OCI-LY7 (cell line): ENCODE data around the gene PSMC1. TPM values are rescaled to one million over a fixed set of nuclear protein-coding genes. Genes with fewer than 3 reads are reported as not detected.

Experiments
- BruUV-seq: library from RNA; stranded (reverse); fragments of 400-500 nt; replicated peaks from 2 replicates; lab custom pipeline; 2021; lab: Mats Ljungman, UMichigan
- CTCF ChIA-PET: fragments of 300-600 bp; sonication (Branson Sonifier 250); formaldehyde crosslinking; loops from one replicate; lab custom pipeline; 2022; ENCODE audit warnings: antibody characterized with exemption; ENCODE audit not compliant: unreplicated experiment; lab: Charles Lee
- POLR2A ChIA-PET: fragments of 300-600 bp; sonication (Branson Sonifier 250); formaldehyde crosslinking; loops from one replicate; lab custom pipeline; 2022; ENCODE audit warnings: antibody characterized with exemption; lab: Charles Lee
- DNase-seq: peaks from one replicate; pipeline ENCODE4 v3.0.0-alpha.2; 2015; ENCODE audit warnings: low spot score
- H2AFZ ChIP-seq: fragments of 200-600 bp; sonication (generic), shearing (Covaris generic); 2 replicates; pipeline ENCODE4 v1.6.1; 2014; ENCODE audit warnings: mild to moderate bottlenecking, antibody characterized with exemption, low read length, moderate library complexity
- H3K27ac ChIP-seq: fragments of 200-600 bp; sonication (generic); 2 replicates; pipeline ENCODE4 v1.5.1; 2014; ENCODE audit warnings: mixed run types, low read depth, mild to moderate bottlenecking, moderate library complexity, low read length, inconsistent platforms; ENCODE audit not compliant: poor library complexity, severe bottlenecking
- H3K36me3 ChIP-seq: fragments of 200-600 bp; sonication (generic); 2 replicates; pipeline ENCODE4 v1.6.1; 2014; ENCODE audit warnings: mild to moderate bottlenecking, antibody characterized with exemption, low read length, moderate library complexity, mixed read lengths; ENCODE audit not compliant: insufficient read depth
- H3K4me1 ChIP-seq: fragments of 200-600 bp; sonication (generic); 2 replicates; pipeline ENCODE4 v1.5.1; 2014; ENCODE audit warnings: mild to moderate bottlenecking, low read length; ENCODE audit not compliant: insufficient read depth, poor library complexity, severe bottlenecking
- H3K4me2 ChIP-seq: fragments of 200-600 bp; sonication (generic); 2 replicates; pipeline ENCODE4 v1.6.1; 2014; ENCODE audit warnings: mild to moderate bottlenecking, low read length
- H3K4me3 ChIP-seq: fragments of 200-600 bp; sonication (generic); 2 replicates; pipeline ENCODE4 v1.5.1; 2014; ENCODE audit warnings: mild to moderate bottlenecking, low read depth, low read length; ENCODE audit not compliant: poor library complexity, severe bottlenecking
- H3K79me2 ChIP-seq: fragments of 200-600 bp; sonication (generic); 2 replicates; pipeline ENCODE4 v1.6.1; 2016; ENCODE audit warnings: low read depth, mild to moderate bottlenecking, low read length, moderate library complexity, mixed read lengths; ENCODE audit not compliant: insufficient read depth
- H3K9me2 ChIP-seq: fragments of 200-600 bp; sonication (generic); 2 replicates; pipeline ENCODE4 v1.6.1; 2016; ENCODE audit warnings: mild to moderate bottlenecking, low read length, mixed read lengths; ENCODE audit not compliant: insufficient read depth
- H3K9me3 ChIP-seq: fragments of 200-600 bp; sonication (generic); 2 replicates; pipeline ENCODE4 v1.6.1; 2014; ENCODE audit warnings: mild to moderate bottlenecking, mixed run types, low read length, mixed read lengths
- H4K20me1 ChIP-seq: fragments of 200-600 bp; sonication (generic); 2 replicates; pipeline ENCODE4 v1.6.1; 2014; ENCODE audit warnings: mild to moderate bottlenecking, antibody characterized with exemption, low read length, moderate library complexity, mixed read lengths; ENCODE audit not compliant: insufficient read depth
- CTCF ChIP-seq: fragments of 200-600 bp; sonication (generic); conservative IDR thresholded peaks from 2 replicates; pipeline ENCODE4 v1.5.1; 2014; ENCODE audit warnings: mild to moderate bottlenecking, antibody characterized with exemption, low read length, moderate library complexity, mixed read lengths
- EZH2phosphoT487 ChIP-seq: fragments of 200-600 bp; sonication (generic); IDR thresholded peaks from 2 replicates; pipeline ENCODE4 v1.6.1; 2018; ENCODE audit warnings: low read depth, borderline replicate concordance, mild to moderate bottlenecking, mixed run types, antibody characterized with exemption, low read length, moderate library complexity, mixed read lengths
- intact Hi-C: fragments of 100-400 bp; cut with micrococcal nuclease; formaldehyde crosslinking; loops from one replicate; pipeline ENCODE4 v1.10.0; 2022; ENCODE audit not compliant: unreplicated experiment
- total RNA-seq, 2 experiments: library from RNA; depleted of rRNA in 1 of 2; stranded (reverse); fragments of >200 nt in 1 of 2; shearing (Covaris generic) in 1 of 2; gene quantifications; 2 replicates each; pipeline ENCODE4 v1.2.3, GENCODE V29; 2014 to 2022

PSMC1 gene
- total RNA-seq, 2 experiments from 2014 or later = 92.7 to 100 TPM

- no peaks in the 10 kb centered on the region for H3K4me1 ChIP-seq
- H2AFZ ChIP-seq = no peak overlapping the region
- no peak overlapping the region for H3K4me2 ChIP-seq
- H3K27ac ChIP-seq = no peak overlapping the region
- H4K20me1 ChIP-seq = no peaks in the 10 kb centered on the region
- ChIA-PET POLR2A (interaction anchor here (0.6 kb wide), 1 partner anchor 11 kb away, joined by 9 read pairs; no protein-coding TSS in a partner anchor), CTCF (interaction anchor here (1.6 kb wide), 1 partner anchor 109 kb away, joined by 4 read pairs; no protein-coding TSS in a partner anchor)
- TF ChIP-seq CTCF (no peak), EZH2phosphoT487 (no peak)
- intact Hi-C loops = no loop called here
- H3K4me3 ChIP-seq = no peak overlapping the region
- no peak for DNase-seq
- H3K9me3 ChIP-seq = no peaks in the 10 kb centered on the region
- no peaks in the 10 kb centered on the region for H3K9me2 ChIP-seq
- peaks cover 71% of the 10 kb centered on the region for H3K36me3 ChIP-seq
- no peaks in the 10 kb centered on the region for H3K79me2 ChIP-seq
- no TSS peak for BruUV-seq
Measured at GRCh38 chr14:90290337-90291011, 34.1 kb downstream of the PSMC1 start.

GRCh38 chr14:90291699-90292098 lies 35.3 kb downstream of the PSMC1 start:
- POLR2A ChIA-PET = no interaction called here
- no peaks in the 10 kb centered on the region for H3K4me1 ChIP-seq
- no peaks in the 10 kb centered on the region for H3K79me2 ChIP-seq
- H4K20me1 ChIP-seq = no peaks in the 10 kb centered on the region
- peaks cover 70% of the 10 kb centered on the region for H3K36me3 ChIP-seq
- intact Hi-C loops = no loop called here
- no peak overlapping the region for H2AFZ ChIP-seq
- H3K4me3 ChIP-seq = no peak overlapping the region
- no TSS peak for BruUV-seq
- CTCF ChIA-PET = no interaction called here
- DNase-seq = no peak
- TF ChIP-seq EZH2phosphoT487 = no peak
- TF ChIP-seq CTCF = no peak
- no peaks in the 10 kb centered on the region for H3K9me3 ChIP-seq
- H3K9me2 ChIP-seq = no peaks in the 10 kb centered on the region
- no peak overlapping the region for H3K27ac ChIP-seq
- H3K4me2 ChIP-seq = no peak overlapping the region
